ENCODE data around the gene NUMB.
"Not testable (repeated sequence)": the region's sequence is repeated elsewhere in the genome, so short reads cannot be mapped to it uniquely, and the experiment has no call there.

The NUMB gene

GRCh38 chr14:73422515-73422914 is 35.8 kb downstream of the NUMB start:
- TF ChIP-seq GATA1 (IDR thresholded peaks at IDR 0.05; ENCODE audit: low read depth, low read length) (no peak), POLR2A (IDR thresholded peaks at IDR 0.05; ENCODE audit: low read length) (no peak)
- no peak for DNase-seq

GRCh38 chr14:73418227-73418626 is 40.1 kb downstream of the NUMB start:
- TF ChIP-seq POLR2A (IDR thresholded peaks at IDR 0.05; ENCODE audit: low read length) (no peak), GATA1 (IDR thresholded peaks at IDR 0.05; ENCODE audit: low read depth, low read length) (no peak)
- no peak for DNase-seq

- not testable (repeated sequence) for DNase-seq
These were observed 52.1 kb downstream of the NUMB start for GRCh38 chr14:73406248-73406647.

GRCh38 chr14:73403181-73403752 is 55.1 kb downstream of the NUMB start:
- DNase-seq = no peak
- TF ChIP-seq GATA1 (IDR thresholded peaks at IDR 0.05; ENCODE audit: low read depth, low read length) (no peak), POLR2A (IDR thresholded peaks at IDR 0.05; ENCODE audit: low read length) (no peak)

- no peak for DNase-seq
These were observed 55.8 kb downstream of the NUMB start for GRCh38 chr14:73402579-73402978.

GRCh38 chr14:73397810-73398209 is 60.5 kb downstream of the NUMB start:
- no peak for DNase-seq
- no peak for TF ChIP-seq GATA1 (IDR thresholded peaks at IDR 0.05; ENCODE audit: low read depth, low read length)
- TF ChIP-seq POLR2A (IDR thresholded peaks at IDR 0.05; ENCODE audit: low read length) = no peak

More at GRCh38 chr14:73402579-73402978, 55.8 kb downstream of the NUMB start:
- TF ChIP-seq POLR2A (IDR thresholded peaks at IDR 0.05; ENCODE audit: low read length) = no peak
- no peak for TF ChIP-seq GATA1 (IDR thresholded peaks at IDR 0.05; ENCODE audit: low read depth, low read length)

GRCh38 chr14:73394317-73394716 is 64.0 kb downstream of the NUMB start:
- TF ChIP-seq POLR2A (IDR thresholded peaks at IDR 0.05; ENCODE audit: low read length) (no peak), GATA1 (IDR thresholded peaks at IDR 0.05; ENCODE audit: low read depth, low read length) (no peak)
- no peak for DNase-seq

GRCh38 chr14:73393375-73393774 is 65.0 kb downstream of the NUMB start:
- TF ChIP-seq POLR2A (IDR thresholded peaks at IDR 0.05; ENCODE audit: low read length) (no peak), GATA1 (IDR thresholded peaks at IDR 0.05; ENCODE audit: low read depth, low read length) (no peak)
- no peak for DNase-seq

GRCh38 chr14:73392329-73393257 is 65.8 kb downstream of the NUMB start:
- no peak for TF ChIP-seq POLR2A (IDR thresholded peaks at IDR 0.05; ENCODE audit: low read length)
- no peak for TF ChIP-seq GATA1 (IDR thresholded peaks at IDR 0.05; ENCODE audit: low read depth, low read length)
- no peak for DNase-seq

- not testable (repeated sequence) for DNase-seq
These were observed 70.5 kb downstream of the NUMB start for GRCh38 chr14:73387860-73388259.

GRCh38 chr14:73386342-73386741 is 72.0 kb downstream of the NUMB start:
- TF ChIP-seq GATA1 (IDR thresholded peaks at IDR 0.05; ENCODE audit: low read depth, low read length) (no peak), POLR2A (IDR thresholded peaks at IDR 0.05; ENCODE audit: low read length) (no peak)
- no peak for DNase-seq

- DNase-seq = not testable (repeated sequence)
These were observed 73.3 kb downstream of the NUMB start for GRCh38 chr14:73385021-73385420.

GRCh38 chr14:73383356-73383755 is 75.0 kb downstream of the NUMB start:
- no peak for TF ChIP-seq GATA1 (IDR thresholded peaks at IDR 0.05; ENCODE audit: low read depth, low read length)
- no peak for TF ChIP-seq POLR2A (IDR thresholded peaks at IDR 0.05; ENCODE audit: low read length)
- no peak for DNase-seq

GRCh38 chr14:73381380-73382013 is 76.8 kb downstream of the NUMB start:
- DNase-seq = no peak

GRCh38 chr14:73376585-73376984 is 81.8 kb downstream of the NUMB start:
- TF ChIP-seq GATA1 (IDR thresholded peaks at IDR 0.05; ENCODE audit: low read depth, low read length) (no peak), POLR2A (IDR thresholded peaks at IDR 0.05; ENCODE audit: low read length) (no peak)
- DNase-seq = no peak

More at GRCh38 chr14:73381380-73382013, 76.8 kb downstream of the NUMB start:
- no peak for TF ChIP-seq POLR2A (IDR thresholded peaks at IDR 0.05; ENCODE audit: low read length)
- no peak for TF ChIP-seq GATA1 (IDR thresholded peaks at IDR 0.05; ENCODE audit: low read depth, low read length)

Measured in erythroblast (primary cell).